Breast epithelium (tissue), 3 donors: Measurements from ENCODE around the gene PDGFB.

Experiments used
- CTCF ChIP-seq, 3 donors: fragments of 450-650 bp; IDR thresholded peaks; one replicate each; pipeline ENCODE4 v1.5.1; 2016 to 2017; ENCODE audit warnings: antibody characterized with exemption in 3 of 3, mild to moderate bottlenecking in 3 of 3, moderate library complexity in 3 of 3
- POLR2AphosphoS5 ChIP-seq, 3 donors: sonication (generic); formaldehyde crosslinking; IDR thresholded peaks; one replicate each; pipeline ENCODE4 v1.6.1; 2017; ENCODE audit warnings: antibody characterized with exemption in 3 of 3

- TF ChIP-seq CTCF (IDR thresholded peaks at IDR 0.05) = no peak
- no peak for TF ChIP-seq POLR2AphosphoS5 (IDR thresholded peaks at IDR 0.05)
These were observed 19.0 kb upstream of the PDGFB start for GRCh38 chr22:39263626-39264348.
